ENCODE measurements around the gene GPC6. TPM values are rescaled to one million over a fixed set of nuclear protein-coding genes. Genes with fewer than 3 reads are reported as not detected.

The GPC6 gene
- total and polyA plus RNA-seq, 9 of the 15 experiments (the other 6 are each of a cell fraction or from before 2014, with no cell fraction given), result under 0.01 to 0.20 (median 0.01) TPM; not detected in 4

DNA sequence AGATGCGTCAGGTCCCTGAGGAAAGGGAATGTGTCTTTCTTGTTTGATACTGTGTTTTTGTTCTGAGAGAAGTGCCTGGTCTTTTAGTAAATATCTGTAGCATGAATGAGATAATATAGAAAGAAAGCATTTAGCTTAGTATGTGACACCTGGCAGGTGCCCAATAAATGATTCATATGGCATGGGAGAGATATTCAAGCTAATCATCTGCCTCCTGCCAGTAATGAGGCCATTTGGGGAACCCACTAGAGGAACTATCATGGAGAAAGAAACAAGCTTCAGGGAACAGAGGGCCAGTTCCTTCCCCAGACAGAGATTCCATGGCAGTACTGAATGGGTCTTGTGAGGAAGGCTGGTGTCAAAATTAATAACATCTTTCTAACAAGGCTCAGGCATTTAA, 648.9 kb downstream of the GPC6 start:
- Histone ChIP-seq H3K9me3 (replicated peaks; ENCODE audit: control insufficient read depth, insufficient read depth, low read depth, low read length) (no peaks in the 10 kb centered on the region), H3K4me3 (no peak overlapping the region), H3K79me2 (ENCODE audit: control insufficient read depth, insufficient read depth, low read length) (no peaks in the 10 kb centered on the region), H3K36me3 (ENCODE audit: control insufficient read depth, insufficient read depth, low read length) (no peaks in the 10 kb centered on the region), H2AFZ (ENCODE audit: low read depth, low read length) (no peak overlapping the region), H3K9me1 (ENCODE audit: control insufficient read depth, insufficient read depth, low read length) (no peaks in the 10 kb centered on the region), H3K4me2 (ENCODE audit: insufficient read depth, low read length) (no peak overlapping the region), H3K9ac (ENCODE audit: insufficient read depth in 1 of 2, low read depth in 2 of 2, low read length in 2 of 2) (no peak overlapping the region), H3K27ac (ENCODE audit: extremely low read depth, low read depth, low read length) (no peak overlapping the region), H4K20me1 (replicated peaks; ENCODE audit: control insufficient read depth, insufficient read depth, low read length) (no peaks in the 10 kb centered on the region), H3K27me3 (ENCODE audit: control insufficient read depth in 2 of 2, insufficient read depth in 2 of 2, low read length in 2 of 2) (no peaks in the 10 kb centered on the region), H3K4me1 (replicated peaks in 1 of 2; ENCODE audit: control insufficient read depth in 2 of 2, insufficient read depth in 2 of 2, low read length in 2 of 2) (no peaks in the 10 kb centered on the region)
- TF ChIP-seq ARHGAP35 (IDR thresholded peaks at IDR 0.05; ENCODE audit: partially characterized antibody) (no peak), E2F1 (CRISPR knock-in tag; IDR thresholded peaks at IDR 0.05) (no peak)
- TF ChIP-seq, protein P1, sequence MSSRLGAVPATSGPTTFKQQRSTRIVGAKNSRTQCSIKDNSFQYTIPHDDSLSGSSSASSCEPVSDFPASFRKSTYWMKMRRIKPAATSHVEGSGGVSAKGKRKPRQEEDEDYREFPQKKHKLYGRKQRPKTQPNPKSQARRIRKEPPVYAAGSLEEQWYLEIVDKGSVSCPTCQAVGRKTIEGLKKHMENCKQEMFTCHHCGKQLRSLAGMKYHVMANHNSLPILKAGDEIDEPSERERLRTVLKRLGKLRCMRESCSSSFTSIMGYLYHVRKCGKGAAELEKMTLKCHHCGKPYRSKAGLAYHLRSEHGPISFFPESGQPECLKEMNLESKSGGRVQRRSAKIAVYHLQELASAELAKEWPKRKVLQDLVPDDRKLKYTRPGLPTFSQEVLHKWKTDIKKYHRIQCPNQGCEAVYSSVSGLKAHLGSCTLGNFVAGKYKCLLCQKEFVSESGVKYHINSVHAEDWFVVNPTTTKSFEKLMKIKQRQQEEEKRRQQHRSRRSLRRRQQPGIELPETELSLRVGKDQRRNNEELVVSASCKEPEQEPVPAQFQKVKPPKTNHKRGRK (tag; IDR thresholded peaks at IDR 0.05), result no peak
- in situ Hi-C loops (cut with MboI) (no loop called here), intact Hi-C loops (cut with micrococcal nuclease) (no loop called here)
- no peak for DNase-seq (ENCODE audit: extremely low read depth in 1 of 4, low spot score in 3 of 4)
- no TSS peak for BruUV-seq (replicated peaks)
- CTCF ChIA-PET (ENCODE audit: low intra/inter-chr PET ratio), result no interaction called here
- no peak for FAIRE-seq
- ATAC-seq, result no peak
- 0% methylated on average over 1 of the region's 1 CpG for WGBS (ENCODE audit: insufficient coverage, low coverage, missing lambda C conversion rate)
- POLR2A ChIA-PET, result no interaction called here

DNA sequence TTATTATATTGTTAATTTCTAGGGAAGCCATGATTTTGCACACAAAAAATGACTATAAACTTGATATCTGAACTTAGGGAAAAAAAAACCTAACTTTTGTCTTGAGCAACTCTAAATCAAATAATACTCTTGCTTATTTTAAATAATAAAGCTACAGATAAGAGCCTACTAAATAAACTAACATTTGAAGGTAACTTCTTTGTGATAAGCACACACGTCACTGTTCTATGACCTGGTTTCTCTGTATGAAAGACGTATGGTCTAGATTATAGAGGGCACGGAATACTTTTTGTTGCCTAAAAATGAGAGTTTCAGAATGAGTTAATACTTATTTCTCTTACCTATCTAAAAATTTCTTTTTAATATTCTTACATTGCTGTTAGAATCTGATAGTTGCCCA, 649.6 kb downstream of the GPC6 start:
- intact Hi-C loops (cut with micrococcal nuclease), result no loop called here
- Histone ChIP-seq H3K4me3 (no peak overlapping the region), H3K4me2 (ENCODE audit: insufficient read depth, low read length) (no peak overlapping the region), H3K9me1 (ENCODE audit: control insufficient read depth, insufficient read depth, low read length) (no peaks in the 10 kb centered on the region), H3K9me3 (replicated peaks; ENCODE audit: control insufficient read depth, insufficient read depth, low read depth, low read length) (no peaks in the 10 kb centered on the region), H3K27me3 (ENCODE audit: control insufficient read depth in 2 of 2, insufficient read depth in 2 of 2, low read length in 2 of 2) (no peaks in the 10 kb centered on the region), H4K20me1 (replicated peaks; ENCODE audit: control insufficient read depth, insufficient read depth, low read length) (no peaks in the 10 kb centered on the region), H3K27ac (ENCODE audit: extremely low read depth, low read depth, low read length) (no peak overlapping the region), H2AFZ (ENCODE audit: low read depth, low read length) (no peak overlapping the region), H3K36me3 (ENCODE audit: control insufficient read depth, insufficient read depth, low read length) (no peaks in the 10 kb centered on the region), H3K9ac (ENCODE audit: insufficient read depth in 1 of 2, low read depth in 2 of 2, low read length in 2 of 2) (no peak overlapping the region), H3K4me1 (replicated peaks in 1 of 2; ENCODE audit: control insufficient read depth in 2 of 2, insufficient read depth in 2 of 2, low read length in 2 of 2) (no peaks in the 10 kb centered on the region), H3K79me2 (ENCODE audit: control insufficient read depth, insufficient read depth, low read length) (no peaks in the 10 kb centered on the region)
- BruUV-seq (replicated peaks), result no TSS peak
- FAIRE-seq (no peak), ATAC-seq (no peak), DNase-seq (ENCODE audit: extremely low read depth in 1 of 4, low spot score in 3 of 4) (no peak)
- CTCF ChIA-PET (ENCODE audit: low intra/inter-chr PET ratio), result no interaction called here
- in situ Hi-C loops (cut with MboI), result no loop called here
- WGBS (ENCODE audit: insufficient coverage, low coverage, missing lambda C conversion rate), result 2% methylated on average over 3 of the region's 3 CpGs
- POLR2A ChIA-PET, result no interaction called here
- no peak for TF ChIP-seq TFAM (CRISPR knock-in tag; conservative IDR thresholded peaks at IDR 0.05)
- no peak for TF ChIP-seq JUNB (CRISPR knock-in tag; conservative IDR thresholded peaks at IDR 0.05)
- TF ChIP-seq ARID2 (IDR thresholded peaks at IDR 0.05), result no peak
- no peak for TF ChIP-seq ZNF232 (CRISPR knock-in tag; IDR thresholded peaks at IDR 0.05)
- TF ChIP-seq EGR1 (conservative IDR thresholded peaks at IDR 0.05), result no peak
- TF ChIP-seq, protein P2, sequence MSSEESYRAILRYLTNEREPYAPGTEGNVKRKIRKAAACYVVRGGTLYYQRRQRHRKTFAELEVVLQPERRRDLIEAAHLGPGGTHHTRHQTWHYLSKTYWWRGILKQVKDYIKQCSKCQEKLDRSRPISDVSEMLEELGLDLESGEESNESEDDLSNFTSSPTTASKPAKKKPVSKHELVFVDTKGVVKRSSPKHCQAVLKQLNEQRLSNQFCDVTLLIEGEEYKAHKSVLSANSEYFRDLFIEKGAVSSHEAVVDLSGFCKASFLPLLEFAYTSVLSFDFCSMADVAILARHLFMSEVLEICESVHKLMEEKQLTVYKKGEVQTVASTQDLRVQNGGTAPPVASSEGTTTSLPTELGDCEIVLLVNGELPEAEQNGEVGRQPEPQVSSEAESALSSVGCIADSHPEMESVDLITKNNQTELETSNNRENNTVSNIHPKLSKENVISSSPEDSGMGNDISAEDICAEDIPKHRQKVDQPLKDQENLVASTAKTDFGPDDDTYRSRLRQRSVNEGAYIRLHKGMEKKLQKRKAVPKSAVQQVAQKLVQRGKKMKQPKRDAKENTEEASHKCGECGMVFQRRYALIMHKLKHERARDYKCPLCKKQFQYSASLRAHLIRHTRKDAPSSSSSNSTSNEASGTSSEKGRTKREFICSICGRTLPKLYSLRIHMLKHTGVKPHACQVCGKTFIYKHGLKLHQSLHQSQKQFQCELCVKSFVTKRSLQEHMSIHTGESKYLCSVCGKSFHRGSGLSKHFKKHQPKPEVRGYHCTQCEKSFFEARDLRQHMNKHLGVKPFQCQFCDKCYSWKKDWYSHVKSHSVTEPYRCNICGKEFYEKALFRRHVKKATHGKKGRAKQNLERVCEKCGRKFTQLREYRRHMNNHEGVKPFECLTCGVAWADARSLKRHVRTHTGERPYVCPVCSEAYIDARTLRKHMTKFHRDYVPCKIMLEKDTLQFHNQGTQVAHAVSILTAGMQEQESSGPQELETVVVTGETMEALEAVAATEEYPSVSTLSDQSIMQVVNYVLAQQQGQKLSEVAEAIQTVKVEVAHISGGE (CRISPR knock-in tag; IDR thresholded peaks at IDR 0.05), result no peak
- TF ChIP-seq SETDB1 (IDR thresholded peaks at IDR 0.05; ENCODE audit: low read length), result no peak
